ENCODE measurements around the gene LIX1.

LIX1 gene

DNA sequence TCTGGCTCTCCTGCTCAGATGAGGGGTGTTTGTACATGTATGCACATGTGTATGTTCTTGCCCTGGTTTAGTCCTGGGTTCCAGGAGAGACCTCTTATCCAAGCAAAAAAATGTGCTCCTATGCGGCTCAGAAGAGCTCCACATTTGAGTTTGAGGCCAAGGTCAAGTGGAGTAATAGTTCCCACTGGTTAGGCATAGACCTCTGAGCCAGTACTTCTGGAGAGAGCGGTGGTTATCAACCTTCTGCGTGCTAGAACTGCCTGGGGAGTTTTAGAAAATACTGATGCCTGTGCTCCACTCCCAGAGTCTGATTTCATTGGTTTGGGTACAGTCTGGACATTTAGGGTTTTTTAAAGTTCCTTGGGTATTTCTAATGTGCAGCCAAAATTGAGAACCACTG lies 51.5 kb downstream of the LIX1 start:
- no peak overlapping the region for H4K8ac ChIP-seq (ENCODE audit: low read length)
- H3K18ac ChIP-seq (ENCODE audit: low read depth in 1 of 2, low read length in 2 of 2): no peak overlapping the region
- H2BK120ac ChIP-seq (ENCODE audit: low read depth, low read length): no peak overlapping the region
- no peak overlapping the region for H3K4ac ChIP-seq (ENCODE audit: low read depth in 1 of 2, low read length in 2 of 2)
- no peak overlapping the region for H3K14ac ChIP-seq (ENCODE audit: low read length in 2 of 2)
- H3K27me3 ChIP-seq (ENCODE audit: control insufficient read depth in 1 of 2, insufficient read depth in 1 of 2, low read length in 2 of 2): peaks cover 0 to 13% of the 10 kb centered on the region in 2 experiments
- no peaks in the 10 kb centered on the region for H3K4me1 ChIP-seq (ENCODE audit: control insufficient read depth, insufficient read depth, low read depth, low read length)
- no peak overlapping the region for H3K4me3 ChIP-seq (ENCODE audit: insufficient read depth in 1 of 2, low read depth in 1 of 2, low read length in 2 of 2)
- no peak overlapping the region for H3K23ac ChIP-seq (ENCODE audit: low read length in 2 of 2)
- no peak overlapping the region for H3K9ac ChIP-seq (ENCODE audit: low read length)
- H2BK12ac ChIP-seq (ENCODE audit: low read length in 2 of 2): no peak overlapping the region
- no peak overlapping the region for H2BK5ac ChIP-seq (ENCODE audit: low read depth, low read length, poor library complexity, severe bottlenecking)
- H3K9me3 ChIP-seq (ENCODE audit: control insufficient read depth, low read length): no peaks in the 10 kb centered on the region
- no peaks in the 10 kb centered on the region for H3K79me1 ChIP-seq (replicated peaks; ENCODE audit: low read length, poor library complexity, severe bottlenecking)
- no peak overlapping the region for H3K27ac ChIP-seq (ENCODE audit: low read length, poor library complexity, severe bottlenecking)
- H2BK15ac ChIP-seq (ENCODE audit: low read depth, poor library complexity, severe bottlenecking): no peak overlapping the region
- WGBS: 88% methylated on average over 3 of the region's 3 CpGs
- no peaks in the 10 kb centered on the region for H3K36me3 ChIP-seq (ENCODE audit: control insufficient read depth in 1 of 2, insufficient read depth in 2 of 2, low read depth in 1 of 2, low read length in 2 of 2)
- no peak overlapping the region for H3K4me2 ChIP-seq (ENCODE audit: low read length, poor library complexity, severe bottlenecking)
- no peak overlapping the region for H2AK5ac ChIP-seq (ENCODE audit: low read length, severe bottlenecking)
- no peak overlapping the region for H2AFZ ChIP-seq (ENCODE audit: low read depth, low read length)
- DNase-seq: no peak
- H4K91ac ChIP-seq (ENCODE audit: low read length): no peak overlapping the region

DNA sequence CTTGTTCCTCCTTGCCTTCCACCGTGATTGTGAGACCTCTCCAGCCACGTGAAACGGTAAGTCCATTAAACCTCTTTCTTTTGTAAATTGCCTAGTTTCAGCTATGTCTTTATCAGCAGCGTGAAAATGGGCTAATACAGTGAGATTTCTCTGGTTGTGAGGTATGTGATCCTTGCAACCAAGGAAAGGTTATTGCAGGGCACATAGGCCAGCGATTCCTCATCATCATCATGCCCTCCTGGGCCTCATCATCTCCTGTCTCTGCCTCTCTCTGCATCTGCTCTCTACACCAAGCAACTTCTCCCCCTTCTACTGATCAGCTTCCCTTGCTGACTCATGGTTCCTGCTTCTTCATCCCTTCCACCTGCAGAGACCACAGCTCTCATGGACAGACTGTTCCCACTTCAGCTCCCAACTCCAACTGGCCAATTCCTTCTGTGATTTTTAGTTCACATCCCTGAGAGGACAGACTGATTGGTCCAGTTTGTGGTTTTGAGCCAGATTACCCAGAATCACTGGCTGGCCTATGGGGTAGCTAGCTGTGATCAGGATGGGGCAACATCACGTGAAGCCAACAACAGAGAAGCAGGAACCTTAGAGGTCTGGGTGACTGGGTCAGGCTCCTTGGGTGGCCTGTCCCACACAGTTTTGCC lies 53.1 kb downstream of the LIX1 start:
- Histone ChIP-seq H3K79me1 (replicated peaks; ENCODE audit: low read length, poor library complexity, severe bottlenecking) (no peaks in the 10 kb centered on the region), H3K27ac (ENCODE audit: low read length, poor library complexity, severe bottlenecking) (no peak overlapping the region)

GRCh38 chr5:97088774-97089148 lies 53.6 kb downstream of the LIX1 start:
- no peak overlapping the region for H4K8ac ChIP-seq (ENCODE audit: low read length)

More for the DNA sequence above, 53.1 kb downstream of the LIX1 start:
- Histone ChIP-seq H2BK120ac (ENCODE audit: low read depth, low read length) (no peak overlapping the region), H4K8ac (ENCODE audit: low read length) (no peak overlapping the region), H3K27me3 (ENCODE audit: control insufficient read depth in 1 of 2, insufficient read depth in 1 of 2, low read length in 2 of 2) (peaks cover 0 to 13% of the 10 kb centered on the region in 2 experiments), H2BK5ac (ENCODE audit: low read depth, low read length, poor library complexity, severe bottlenecking) (no peak overlapping the region), H2BK12ac (ENCODE audit: low read length in 2 of 2) (no peak overlapping the region), H3K4me3 (ENCODE audit: insufficient read depth in 1 of 2, low read depth in 1 of 2, low read length in 2 of 2) (no peak overlapping the region), H2AK5ac (ENCODE audit: low read length, severe bottlenecking) (no peak overlapping the region), H3K9me3 (ENCODE audit: control insufficient read depth, low read length) (no peaks in the 10 kb centered on the region), H3K23ac (ENCODE audit: low read length in 2 of 2) (peak overlapping the region in 1 of 2 experiments; percentile 23), H2AFZ (ENCODE audit: low read depth, low read length) (no peak overlapping the region), H3K36me3 (ENCODE audit: control insufficient read depth in 1 of 2, insufficient read depth in 2 of 2, low read depth in 1 of 2, low read length in 2 of 2) (no peaks in the 10 kb centered on the region), H2BK15ac (ENCODE audit: low read depth, poor library complexity, severe bottlenecking) (no peak overlapping the region), H3K4ac (ENCODE audit: low read depth in 1 of 2, low read length in 2 of 2) (no peak overlapping the region), H4K91ac (ENCODE audit: low read length) (no peak overlapping the region), H3K9ac (ENCODE audit: low read length) (no peak overlapping the region), H3K4me2 (ENCODE audit: low read length, poor library complexity, severe bottlenecking) (no peak overlapping the region), H3K18ac (ENCODE audit: low read depth in 1 of 2, low read length in 2 of 2) (no peak overlapping the region), H3K14ac (ENCODE audit: low read length in 2 of 2) (no peak overlapping the region), H3K4me1 (ENCODE audit: control insufficient read depth, insufficient read depth, low read depth, low read length) (no peaks in the 10 kb centered on the region)
- no peak for DNase-seq
- 71% methylated on average over 5 of the region's 6 CpGs for WGBS

GRCh38 chr5:97087138-97087537 lies 55.3 kb downstream of the LIX1 start:
- H4K91ac ChIP-seq (ENCODE audit: low read length): no peak overlapping the region
- H3K9me3 ChIP-seq (ENCODE audit: control insufficient read depth, low read length): no peaks in the 10 kb centered on the region
- H3K18ac ChIP-seq (ENCODE audit: low read depth in 1 of 2, low read length in 2 of 2): no peak overlapping the region
- no peak overlapping the region for H2AK5ac ChIP-seq (ENCODE audit: low read length, severe bottlenecking)
- no peak overlapping the region for H3K14ac ChIP-seq (ENCODE audit: low read length in 2 of 2)
- no peak overlapping the region for H2BK120ac ChIP-seq (ENCODE audit: low read depth, low read length)
- H3K27ac ChIP-seq (ENCODE audit: low read length, poor library complexity, severe bottlenecking): no peak overlapping the region
- no peak overlapping the region for H3K4ac ChIP-seq (ENCODE audit: low read depth in 1 of 2, low read length in 2 of 2)
- H4K8ac ChIP-seq (ENCODE audit: low read length): no peak overlapping the region
- no peak overlapping the region for H3K4me3 ChIP-seq (ENCODE audit: insufficient read depth in 1 of 2, low read depth in 1 of 2, low read length in 2 of 2)
- no peak overlapping the region for H2AFZ ChIP-seq (ENCODE audit: low read depth, low read length)
- no peak overlapping the region for H2BK5ac ChIP-seq (ENCODE audit: low read depth, low read length, poor library complexity, severe bottlenecking)
- H3K4me2 ChIP-seq (ENCODE audit: low read length, poor library complexity, severe bottlenecking): no peak overlapping the region
- no peaks in the 10 kb centered on the region for H3K4me1 ChIP-seq (ENCODE audit: control insufficient read depth, insufficient read depth, low read depth, low read length)
- DNase-seq: no peak
- no peak overlapping the region for H3K23ac ChIP-seq (ENCODE audit: low read length in 2 of 2)
- H3K79me1 ChIP-seq (replicated peaks; ENCODE audit: low read length, poor library complexity, severe bottlenecking): no peaks in the 10 kb centered on the region
- H3K27me3 ChIP-seq (ENCODE audit: control insufficient read depth in 1 of 2, insufficient read depth in 1 of 2, low read length in 2 of 2): peaks cover 0 to 13% of the 10 kb centered on the region in 2 experiments
- H2BK12ac ChIP-seq (ENCODE audit: low read length in 2 of 2): no peak overlapping the region
- H3K36me3 ChIP-seq (ENCODE audit: control insufficient read depth in 1 of 2, insufficient read depth in 2 of 2, low read depth in 1 of 2, low read length in 2 of 2): no peaks in the 10 kb centered on the region
- no peak overlapping the region for H3K9ac ChIP-seq (ENCODE audit: low read length)
- 100% methylated on average over 2 of the region's 4 CpGs for WGBS
- no peak overlapping the region for H2BK15ac ChIP-seq (ENCODE audit: low read depth, poor library complexity, severe bottlenecking)

More at GRCh38 chr5:97088774-97089148, 53.6 kb downstream of the LIX1 start:
- Histone ChIP-seq H2AFZ (ENCODE audit: low read depth, low read length) (no peak overlapping the region), H2BK5ac (ENCODE audit: low read depth, low read length, poor library complexity, severe bottlenecking) (no peak overlapping the region), H3K4me2 (ENCODE audit: low read length, poor library complexity, severe bottlenecking) (no peak overlapping the region), H3K9me3 (ENCODE audit: control insufficient read depth, low read length) (no peaks in the 10 kb centered on the region), H2BK15ac (ENCODE audit: low read depth, poor library complexity, severe bottlenecking) (no peak overlapping the region), H3K4me1 (ENCODE audit: control insufficient read depth, insufficient read depth, low read depth, low read length) (no peaks in the 10 kb centered on the region), H2BK120ac (ENCODE audit: low read depth, low read length) (no peak overlapping the region), H3K18ac (ENCODE audit: low read depth in 1 of 2, low read length in 2 of 2) (no peak overlapping the region), H3K14ac (ENCODE audit: low read length in 2 of 2) (no peak overlapping the region), H2AK5ac (ENCODE audit: low read length, severe bottlenecking) (no peak overlapping the region), H4K91ac (ENCODE audit: low read length) (no peak overlapping the region), H3K36me3 (ENCODE audit: control insufficient read depth in 1 of 2, insufficient read depth in 2 of 2, low read depth in 1 of 2, low read length in 2 of 2) (no peaks in the 10 kb centered on the region), H3K9ac (ENCODE audit: low read length) (no peak overlapping the region), H3K27me3 (ENCODE audit: control insufficient read depth in 1 of 2, insufficient read depth in 1 of 2, low read length in 2 of 2) (peaks cover 0 to 13% of the 10 kb centered on the region in 2 experiments), H2BK12ac (ENCODE audit: low read length in 2 of 2) (no peak overlapping the region), H3K4ac (ENCODE audit: low read depth in 1 of 2, low read length in 2 of 2) (no peak overlapping the region), H3K27ac (ENCODE audit: low read length, poor library complexity, severe bottlenecking) (no peak overlapping the region), H3K79me1 (replicated peaks; ENCODE audit: low read length, poor library complexity, severe bottlenecking) (no peaks in the 10 kb centered on the region), H3K23ac (ENCODE audit: low read length in 2 of 2) (no peak overlapping the region), H3K4me3 (ENCODE audit: insufficient read depth in 1 of 2, low read depth in 1 of 2, low read length in 2 of 2) (no peak overlapping the region)
- no peak for DNase-seq
- WGBS: 82% methylated on average over 1 of the region's 2 CpGs
